Left colon (tissue), 2 donors: ENCODE data around the gene LSM14B. TPM values are rescaled to one million over a fixed set of nuclear protein-coding genes. Genes with fewer than 3 reads are reported as not detected.

ENCODE experiments used
- ATAC-seq: fragments of 200-7000 bp; cut with Tn5 transposase; one replicate; pipeline ENCODE4 v1.9.1; 2020; ENCODE audit warnings: mild to moderate bottlenecking, moderate library complexity
- DNase-seq, 2 donors: peaks; one replicate each; pipeline ENCODE4 v3.0.0-alpha.2; 2020
- intact Hi-C, 2 donors: fragments of 100-400 bp; cut with DNase I in 1 of 2; cut with micrococcal nuclease in 1 of 2; formaldehyde crosslinking; loops; one replicate each; pipeline versions ENCODE4 v1.11.2 to v1.14.0; 2022; cut with DNase I, micrococcal nuclease
- total RNA-seq, 2 donors: library from RNA; stranded (reverse); fragmentation: NEBNext Ultra II Directional; extraction: Animal tissue kit (Norgen Biotek cat#: 25700); gene quantifications; one replicate each; pipeline ENCODE4 v1.2.1, GENCODE V29; 2021
- donor health status: DM: no; HTN: no; CAD: no.
- donor health status: DM: yes; HTN: yes; CAD: no.

Gene LSM14B
- total RNA-seq, 2 donors from 2014 or later = 33.0 to 36.3 TPM

- intact Hi-C loops = no loop called here
- DNase-seq (no peak), ATAC-seq (no peak)
These were observed 45.8 kb downstream of the LSM14B start for GRCh38 chr20:62168061-62168460.

GRCh38 chr20:62168890-62169435, 46.7 kb downstream of the LSM14B start:
- intact Hi-C loops = no loop called here
- ATAC-seq (no peak), DNase-seq (no peak)

GRCh38 chr20:62170536-62170935, 48.3 kb downstream of the LSM14B start:
- no peak for ATAC-seq
- DNase-seq = no peak
- intact Hi-C loops = no loop called here

- intact Hi-C loops = no loop called here
- ATAC-seq (no peak), DNase-seq (no peak)
These were observed 49.0 kb downstream of the LSM14B start for GRCh38 chr20:62171245-62171644.

GRCh38 chr20:62172666-62173065, 50.4 kb downstream of the LSM14B start:
- no peak for DNase-seq
- intact Hi-C loops = no loop called here
- no peak for ATAC-seq

- DNase-seq = no peak
- intact Hi-C loops = no loop called here
- no peak for ATAC-seq
These were observed 51.9 kb downstream of the LSM14B start for GRCh38 chr20:62174021-62174804.

- no peak for ATAC-seq
- intact Hi-C loops = no loop called here
- no peak for DNase-seq
These were observed 52.8 kb downstream of the LSM14B start for GRCh38 chr20:62174870-62175624.

- ATAC-seq = no peak
- no peak for DNase-seq
- intact Hi-C loops = no loop called here
These were observed 53.4 kb downstream of the LSM14B start for GRCh38 chr20:62175711-62176110.

GRCh38 chr20:62176866-62177265, 54.6 kb downstream of the LSM14B start:
- no peak for ATAC-seq
- DNase-seq = no peak
- intact Hi-C loops = no loop called here

- intact Hi-C loops = no loop called here
- DNase-seq (no peak), ATAC-seq (no peak)
These were observed 55.0 kb downstream of the LSM14B start for GRCh38 chr20:62177307-62177706.

- no peak for DNase-seq
- intact Hi-C loops = no loop called here
- no peak for ATAC-seq
These were observed 56.3 kb downstream of the LSM14B start for GRCh38 chr20:62178316-62179161.

- ATAC-seq (no peak), DNase-seq (no peak)
- intact Hi-C loops = no loop called here
These were observed 56.9 kb downstream of the LSM14B start for GRCh38 chr20:62179162-62179504.

- ATAC-seq = no peak
- intact Hi-C loops = no loop called here
- no peak for DNase-seq
These were observed 59.5 kb downstream of the LSM14B start for GRCh38 chr20:62181808-62182207.

GRCh38 chr20:62182469-62183425, 60.5 kb downstream of the LSM14B start, which contains the start of gene MTG2:
Gene MTG2 (plus strand): TSS chr20:62183028. CDS start chr20:62193421, 10,393 bp downstream.
- DNase-seq = peak; percentile 96 to 97
- peak; percentile 97 for ATAC-seq
- intact Hi-C loops = no loop called here

- no peak for ATAC-seq
- intact Hi-C loops = no loop called here
These were observed 61.3 kb downstream of the LSM14B start for GRCh38 chr20:62183426-62184142.

More at GRCh38 chr20:62183426-62184142, 61.3 kb downstream of the LSM14B start:
- DNase-seq = no peak
